Rectal smooth muscle tissue (tissue), 1 donor: ENCODE measurements around the gene NDFIP1.
"Not testable (repeated sequence)": the region's sequence is repeated elsewhere in the genome, so short reads cannot be mapped to it uniquely, and the experiment has no call there.

ENCODE experiments used
- H3K27ac ChIP-seq: one replicate; pipeline ENCODE4 v1.7.0; 2013; ENCODE audit warnings: low read depth, low read length, inconsistent platforms
- H3K27me3 ChIP-seq: one replicate; pipeline ENCODE4 v1.7.0; 2013; ENCODE audit warnings: low read length; ENCODE audit not compliant: control insufficient read depth, insufficient read depth
- H3K36me3 ChIP-seq: one replicate; pipeline ENCODE4 v1.7.0; 2013; ENCODE audit warnings: low read length; ENCODE audit not compliant: control insufficient read depth, insufficient read depth
- H3K4me1 ChIP-seq: one replicate; pipeline ENCODE4 v1.7.0; 2013; ENCODE audit warnings: low read length; ENCODE audit not compliant: control insufficient read depth, insufficient read depth
- H3K4me3 ChIP-seq: one replicate; pipeline ENCODE4 v1.7.0; 2013; ENCODE audit warnings: low read length
- H3K9ac ChIP-seq: one replicate; pipeline ENCODE4 v1.7.0; 2013; ENCODE audit warnings: low read length

The NDFIP1 gene

GRCh38 chr5:142152384-142152732 lies 43.8 kb downstream of the NDFIP1 start:
- Histone ChIP-seq H3K4me3 (no peak overlapping the region), H3K4me1 (no peaks in the 10 kb centered on the region), H3K36me3 (peaks cover 2% of the 10 kb centered on the region), H3K27ac (no peak overlapping the region), H3K9ac (no peak overlapping the region), H3K27me3 (no peaks in the 10 kb centered on the region)

DNA sequence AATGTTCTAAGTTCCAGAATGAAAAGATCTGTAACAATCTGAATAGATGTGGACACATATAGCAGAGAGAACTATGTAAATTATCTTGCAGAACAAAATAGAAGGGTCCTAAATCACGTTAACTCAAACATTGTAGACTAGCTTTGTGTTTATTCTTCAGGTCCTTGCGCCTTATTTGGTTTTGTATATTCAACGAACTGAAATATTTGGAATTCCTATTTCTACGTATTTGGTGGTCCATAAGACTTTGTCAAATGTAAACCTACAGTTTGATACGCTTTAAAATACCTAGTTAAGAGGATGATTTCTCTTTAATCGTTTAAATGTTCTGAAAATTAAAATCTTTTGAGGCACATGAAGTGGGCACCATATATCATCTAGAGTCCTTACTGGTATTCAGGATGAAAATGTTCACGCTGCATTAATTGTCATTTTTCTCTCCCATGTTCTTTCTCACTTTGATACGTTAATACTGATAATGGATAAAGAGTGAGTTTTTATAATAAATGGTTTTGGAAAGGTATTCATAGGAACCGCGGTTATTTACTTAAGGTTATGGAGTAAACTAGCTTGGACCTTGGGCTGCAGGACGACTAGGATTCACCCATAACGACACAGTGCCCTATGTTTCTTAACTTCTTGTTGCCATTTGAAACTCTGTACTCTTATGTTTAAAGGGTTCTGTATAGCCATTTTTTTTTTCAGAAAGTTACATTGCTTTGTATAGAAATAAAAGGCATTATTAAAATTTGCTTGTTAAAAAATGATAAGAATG lies 45.3 kb downstream of the NDFIP1 start:
- Histone ChIP-seq H3K9ac (no peak overlapping the region), H3K27ac (no peak overlapping the region), H3K36me3 (no peaks in the 10 kb centered on the region), H3K4me3 (no peak overlapping the region), H3K4me1 (no peaks in the 10 kb centered on the region), H3K27me3 (no peaks in the 10 kb centered on the region)

DNA sequence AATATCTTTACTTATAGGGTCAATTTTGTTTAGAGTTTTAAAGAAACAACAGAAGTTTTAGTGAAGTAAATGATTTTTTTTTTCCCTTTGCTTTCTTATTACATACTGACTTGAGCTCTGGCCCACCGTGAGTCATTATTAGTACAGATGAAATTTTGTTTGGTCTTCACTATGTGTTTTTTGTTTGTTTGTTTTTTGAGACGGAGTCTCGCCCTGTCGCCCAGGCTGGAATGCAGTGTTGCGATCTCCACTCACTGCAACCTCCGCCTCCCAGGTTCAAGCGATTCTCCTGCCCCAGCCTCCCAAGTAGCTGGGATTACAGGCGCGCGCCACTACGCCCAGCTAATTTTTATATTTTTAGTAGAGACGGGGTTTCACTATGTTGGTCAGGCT lies 45.9 kb downstream of the NDFIP1 start:
- H3K36me3 ChIP-seq, H3K4me3 ChIP-seq, H3K9ac ChIP-seq, H3K27me3 ChIP-seq, H3K27ac ChIP-seq, H3K4me1 ChIP-seq: not testable (repeated sequence)

DNA sequence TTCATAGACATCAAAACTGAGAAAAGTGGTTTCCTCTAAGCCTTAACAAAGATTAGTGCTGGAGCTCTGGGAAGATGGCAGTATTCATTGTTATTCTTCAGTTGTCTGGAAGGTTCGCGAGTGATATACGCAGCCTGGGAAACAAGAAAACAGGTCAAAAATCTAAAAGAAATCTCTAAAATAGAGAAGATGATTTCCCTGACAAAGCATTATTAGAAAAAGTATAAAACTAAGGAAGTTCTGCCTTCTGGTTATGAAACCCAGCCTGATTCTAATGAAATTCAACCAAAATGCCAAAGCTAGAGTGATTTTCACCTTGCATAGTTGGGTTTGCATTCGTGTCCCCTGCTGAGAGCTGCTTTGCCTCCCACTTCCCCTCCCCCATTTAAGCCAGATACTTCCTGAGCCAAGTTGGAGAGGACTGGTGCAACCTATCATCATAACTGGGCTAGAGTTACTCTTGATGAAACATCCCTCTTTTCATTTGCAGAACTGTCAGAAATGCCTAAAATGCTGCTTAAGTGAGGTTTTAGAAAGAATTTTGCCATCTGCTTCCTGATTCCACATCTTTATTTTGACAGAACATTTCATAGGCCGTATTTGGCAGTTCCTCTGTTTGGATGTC lies 48.4 kb downstream of the NDFIP1 start:
- no peaks in the 10 kb centered on the region for H3K27me3 ChIP-seq
- no peak overlapping the region for H3K4me3 ChIP-seq
- H3K4me1 ChIP-seq, result no peaks in the 10 kb centered on the region
- H3K36me3 ChIP-seq, result no peaks in the 10 kb centered on the region
- no peak overlapping the region for H3K27ac ChIP-seq
- no peak overlapping the region for H3K9ac ChIP-seq

DNA sequence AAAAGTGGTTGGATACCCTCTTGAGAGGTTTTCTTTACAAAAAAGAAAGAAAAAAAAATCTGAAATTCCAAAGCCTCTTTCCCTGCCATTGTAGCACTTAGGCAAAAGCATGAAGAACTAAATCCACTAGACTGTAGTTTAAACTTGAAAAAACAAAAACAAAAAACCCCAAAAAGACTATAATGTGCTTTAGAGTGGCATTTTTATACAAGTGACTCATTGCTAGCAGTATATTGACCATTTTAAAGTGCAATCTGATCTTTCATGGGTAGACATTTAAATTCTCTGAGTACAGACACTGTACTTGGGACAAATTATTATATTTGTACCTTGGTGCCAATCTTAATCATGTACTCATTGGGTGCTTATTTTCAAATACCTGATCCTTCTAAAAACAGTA lies 50.8 kb downstream of the NDFIP1 start:
- Histone ChIP-seq H3K4me1 (no peaks in the 10 kb centered on the region), H3K4me3 (no peak overlapping the region), H3K9ac (no peak overlapping the region), H3K36me3 (no peaks in the 10 kb centered on the region), H3K27me3 (no peaks in the 10 kb centered on the region), H3K27ac (no peak overlapping the region)

DNA sequence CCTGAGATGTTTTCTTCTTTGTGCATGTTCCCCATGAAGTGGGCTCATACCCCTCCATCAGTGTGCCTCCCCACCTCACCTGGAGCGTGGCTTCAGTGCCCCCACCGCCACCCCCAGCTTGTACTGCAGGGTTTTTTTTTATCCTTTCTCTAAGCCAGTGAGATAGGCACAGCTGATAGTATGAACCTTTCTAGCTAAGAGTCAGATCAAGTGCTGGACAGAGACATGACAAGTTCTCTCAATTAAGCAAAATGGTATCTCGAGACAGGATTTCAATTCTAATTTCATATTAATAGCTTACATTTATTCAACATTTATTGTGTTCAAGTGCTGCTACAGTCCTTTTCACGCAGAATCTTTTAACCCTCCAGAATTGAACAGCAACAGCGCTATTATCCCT lies 55.7 kb downstream of the NDFIP1 start:
- Histone ChIP-seq H3K4me1 (no peaks in the 10 kb centered on the region), H3K4me3 (no peak overlapping the region)

GRCh38 chr5:142166754-142167153 lies 58.2 kb downstream of the NDFIP1 start:
- H3K27me3 ChIP-seq, result no peaks in the 10 kb centered on the region
- H3K27ac ChIP-seq, result no peak overlapping the region
- H3K4me3 ChIP-seq, result no peak overlapping the region
- no peaks in the 10 kb centered on the region for H3K36me3 ChIP-seq
- no peaks in the 10 kb centered on the region for H3K4me1 ChIP-seq
- no peak overlapping the region for H3K9ac ChIP-seq

More for the DNA sequence above, 55.7 kb downstream of the NDFIP1 start:
- H3K36me3 ChIP-seq, result no peaks in the 10 kb centered on the region
- H3K27me3 ChIP-seq, result no peaks in the 10 kb centered on the region
- H3K27ac ChIP-seq, result no peak overlapping the region
- H3K9ac ChIP-seq, result no peak overlapping the region

GRCh38 chr5:142167458-142167857 lies 58.9 kb downstream of the NDFIP1 start:
- Histone ChIP-seq H3K4me1 (no peaks in the 10 kb centered on the region), H3K36me3 (no peaks in the 10 kb centered on the region), H3K27me3 (no peaks in the 10 kb centered on the region), H3K27ac (no peak overlapping the region), H3K4me3 (no peak overlapping the region), H3K9ac (no peak overlapping the region)

- Histone ChIP-seq H3K4me3 (no peak overlapping the region), H3K4me1 (no peaks in the 10 kb centered on the region), H3K36me3 (no peaks in the 10 kb centered on the region), H3K27ac (no peak overlapping the region), H3K27me3 (no peaks in the 10 kb centered on the region), H3K9ac (no peak overlapping the region)
Observed at GRCh38 chr5:142168365-142168764, 59.8 kb downstream of the NDFIP1 start.

DNA sequence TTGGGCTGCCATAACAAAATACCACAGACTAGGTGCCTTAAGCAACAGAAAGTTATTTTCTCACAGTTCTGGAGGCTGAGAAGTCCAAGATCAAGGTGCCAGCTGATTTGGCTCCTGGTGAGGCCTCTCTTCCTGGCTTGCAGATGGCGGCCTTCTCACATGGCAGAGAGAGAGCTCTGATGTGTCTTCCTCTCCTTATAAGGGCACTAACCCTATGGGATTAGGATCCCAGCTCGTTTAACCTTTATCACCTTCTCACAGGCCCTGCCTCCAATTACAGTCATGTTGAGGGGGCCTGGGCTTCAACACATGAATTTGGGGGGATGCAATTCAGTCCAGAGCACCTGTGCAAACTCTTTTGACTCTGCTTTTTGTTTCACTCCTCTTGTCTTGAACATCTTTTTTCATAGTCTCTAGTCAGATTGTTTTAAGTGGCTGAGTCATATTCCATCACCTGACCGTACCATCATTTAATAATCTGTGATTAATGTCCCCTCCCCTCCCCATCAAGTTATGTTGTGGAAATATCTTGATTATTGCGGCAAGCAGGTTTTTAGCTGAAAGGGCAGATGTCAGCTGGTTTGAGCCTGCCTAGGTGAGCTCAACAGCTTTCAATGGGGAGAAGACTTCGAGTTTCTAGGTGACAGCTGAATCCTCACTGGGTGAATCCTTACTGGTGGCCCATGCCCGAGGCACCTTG lies 61.8 kb downstream of the NDFIP1 start:
- Histone ChIP-seq H3K4me3 (no peak overlapping the region), H3K36me3 (no peaks in the 10 kb centered on the region), H3K4me1 (no peaks in the 10 kb centered on the region), H3K27me3 (no peaks in the 10 kb centered on the region), H3K27ac (no peak overlapping the region), H3K9ac (no peak overlapping the region)

- H3K36me3 ChIP-seq, result no peaks in the 10 kb centered on the region
- no peak overlapping the region for H3K27ac ChIP-seq
- H3K9ac ChIP-seq, result no peak overlapping the region
- H3K27me3 ChIP-seq, result no peaks in the 10 kb centered on the region
- H3K4me3 ChIP-seq, result no peak overlapping the region
- no peaks in the 10 kb centered on the region for H3K4me1 ChIP-seq
Observed at GRCh38 chr5:142171270-142171669, 62.7 kb downstream of the NDFIP1 start.

GRCh38 chr5:142175039-142175438 lies 66.5 kb downstream of the NDFIP1 start:
- Histone ChIP-seq H3K27me3 (no peaks in the 10 kb centered on the region), H3K36me3 (no peaks in the 10 kb centered on the region), H3K27ac (no peak overlapping the region), H3K4me1 (no peaks in the 10 kb centered on the region), H3K4me3 (no peak overlapping the region), H3K9ac (no peak overlapping the region)
